KMS-11 (cell line): ENCODE measurements around the gene SETBP1.

ENCODE experiments used
- H2AFZ ChIP-seq: fragments of 200-600 bp; sonication (generic); 2 replicates; pipeline ENCODE4 v1.6.1; 2016; ENCODE audit warnings: antibody characterized with exemption, mixed run types, low read depth
- H3K27ac ChIP-seq: fragments of 200-600 bp; sonication (generic); 2 replicates; pipeline ENCODE4 v1.6.1; 2016; ENCODE audit warnings: mild to moderate bottlenecking, mixed run types
- H3K27me3 ChIP-seq: fragments of 200-600 bp; sonication (generic); 2 replicates; pipeline ENCODE4 v1.6.1; 2017; ENCODE audit warnings: mild to moderate bottlenecking, low read depth, mixed run types, moderate library complexity; ENCODE audit not compliant: insufficient read depth
- H3K36me3 ChIP-seq: fragments of 200-600 bp; sonication (generic); 2 replicates; pipeline ENCODE4 v1.6.1; 2017; ENCODE audit warnings: mild to moderate bottlenecking, mixed run types; ENCODE audit not compliant: insufficient read depth
- H3K4me1 ChIP-seq: fragments of 200-600 bp; sonication (generic); 2 replicates; pipeline ENCODE4 v1.6.1; 2016; ENCODE audit warnings: mild to moderate bottlenecking, low read depth, mixed run types; ENCODE audit not compliant: poor library complexity, severe bottlenecking
- H3K4me2 ChIP-seq: fragments of 200-600 bp; sonication (generic); 2 replicates; pipeline ENCODE4 v1.7.0; 2016; ENCODE audit warnings: mild to moderate bottlenecking, mixed run types
- H3K4me3 ChIP-seq: fragments of 200-600 bp; sonication (generic); IDR thresholded peaks from 2 replicates; pipeline ENCODE4 v1.6.1; 2017; ENCODE audit warnings: low read depth, low read length, mixed read lengths; ENCODE audit not compliant: insufficient read depth
- H3K79me2 ChIP-seq: fragments of 200-600 bp; sonication (generic); 2 replicates; pipeline ENCODE4 v1.6.1; 2016; ENCODE audit warnings: low read depth, mixed run types; ENCODE audit not compliant: insufficient read depth
- H3K9ac ChIP-seq: fragments of 200-600 bp; sonication (generic); 2 replicates; pipeline ENCODE4 v1.6.1; 2016; ENCODE audit warnings: mild to moderate bottlenecking, mixed run types
- H4K20me1 ChIP-seq: fragments of 200-600 bp; sonication (generic); 2 replicates; pipeline ENCODE4 v1.6.1; 2016; ENCODE audit warnings: mild to moderate bottlenecking, mixed run types; ENCODE audit not compliant: insufficient read depth
- CTCF ChIP-seq: fragments of 200-600 bp; sonication (generic); conservative IDR thresholded peaks from 2 replicates; pipeline ENCODE4 v1.6.1; 2017; ENCODE audit warnings: low read depth, mild to moderate bottlenecking, antibody characterized with exemption, low read length, moderate library complexity, mixed read lengths

SETBP1 gene

GRCh38 chr18:44848644-44849335 is 168.1 kb downstream of the SETBP1 start:
- Histone ChIP-seq H4K20me1 (no peaks in the 10 kb centered on the region), H3K27ac (no peak overlapping the region)
- no peak for TF ChIP-seq CTCF

GRCh38 chr18:44849361-44849760 is 168.7 kb downstream of the SETBP1 start:
- no peak overlapping the region for H3K27ac ChIP-seq
- no peak overlapping the region for H3K4me2 ChIP-seq
- no peaks in the 10 kb centered on the region for H3K36me3 ChIP-seq
- H3K9ac ChIP-seq = no peak overlapping the region
- no peak overlapping the region for H2AFZ ChIP-seq
- peaks cover 40% of the 10 kb centered on the region for H3K4me1 ChIP-seq
- H3K4me3 ChIP-seq = no peak overlapping the region
- H3K79me2 ChIP-seq = no peaks in the 10 kb centered on the region
- H4K20me1 ChIP-seq = no peaks in the 10 kb centered on the region
- TF ChIP-seq CTCF = no peak
- H3K27me3 ChIP-seq = no peaks in the 10 kb centered on the region

More at GRCh38 chr18:44848644-44849335, 168.1 kb downstream of the SETBP1 start:
- Histone ChIP-seq H3K36me3 (no peaks in the 10 kb centered on the region), H3K27me3 (no peaks in the 10 kb centered on the region), H3K4me3 (no peak overlapping the region), H3K4me2 (no peak overlapping the region), H2AFZ (no peak overlapping the region), H3K4me1 (peaks cover 40% of the 10 kb centered on the region), H3K79me2 (no peaks in the 10 kb centered on the region), H3K9ac (no peak overlapping the region)

GRCh38 chr18:44850001-44850400 is 169.3 kb downstream of the SETBP1 start:
- Histone ChIP-seq H3K4me1 (peaks cover 40% of the 10 kb centered on the region), H4K20me1 (no peaks in the 10 kb centered on the region), H3K79me2 (no peaks in the 10 kb centered on the region), H3K27me3 (no peaks in the 10 kb centered on the region), H3K4me2 (no peak overlapping the region), H3K36me3 (no peaks in the 10 kb centered on the region), H3K27ac (no peak overlapping the region), H3K9ac (no peak overlapping the region), H3K4me3 (no peak overlapping the region), H2AFZ (no peak overlapping the region)
- TF ChIP-seq CTCF = no peak

GRCh38 chr18:44851856-44852621 is 171.4 kb downstream of the SETBP1 start:
- Histone ChIP-seq H3K9ac (no peak overlapping the region), H3K27me3 (no peaks in the 10 kb centered on the region), H4K20me1 (no peaks in the 10 kb centered on the region), H2AFZ (no peak overlapping the region), H3K4me2 (peak overlapping the region; percentile 46), H3K36me3 (no peaks in the 10 kb centered on the region), H3K4me3 (no peak overlapping the region), H3K27ac (no peak overlapping the region), H3K4me1 (peaks cover 40% of the 10 kb centered on the region), H3K79me2 (no peaks in the 10 kb centered on the region)
- no peak for TF ChIP-seq CTCF
